ENCODE measurements around the gene BLOC1S6.

BLOC1S6 gene

DNA sequence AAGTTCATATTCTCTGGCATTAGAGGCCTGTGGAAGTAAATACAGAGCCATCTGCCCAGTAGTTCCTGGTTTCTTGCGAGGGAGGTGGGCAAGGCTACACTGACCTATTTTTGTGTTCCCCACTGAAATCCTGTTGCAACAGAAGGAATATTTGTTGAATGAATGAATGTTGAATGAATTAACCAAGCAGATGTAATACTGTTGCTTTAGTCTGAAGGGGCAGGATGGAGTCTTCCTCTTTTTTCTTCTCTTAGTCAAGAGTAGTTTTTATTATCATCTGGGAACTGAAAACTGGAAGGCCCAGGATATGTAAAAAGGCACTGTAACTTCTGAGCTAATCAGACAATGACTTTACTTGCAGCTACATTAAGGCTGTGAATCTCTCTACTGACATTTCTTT lies 17.1 kb downstream of the BLOC1S6 start:
- no peak for DNase-seq (ENCODE audit: low read depth, low spot score)
- TF ChIP-seq CTCF (IDR thresholded peaks at IDR 0.05; ENCODE audit: low read depth, low read length) = no peak
- in situ Hi-C loops (cut with HindIII; ENCODE audit: low sequenced_read_pairs) = no loop called here
- no peak overlapping the region for H3K4me3 ChIP-seq (ENCODE audit: low read depth, low read length)

- no peak for DNase-seq (ENCODE audit: low read depth, low spot score)
- in situ Hi-C loops (cut with HindIII; ENCODE audit: low sequenced_read_pairs) = no loop called here
- H3K4me3 ChIP-seq (ENCODE audit: low read depth, low read length) = no peak overlapping the region
These were observed 19.2 kb downstream of the BLOC1S6 start for GRCh38 chr15:45606413-45606812.

DNA sequence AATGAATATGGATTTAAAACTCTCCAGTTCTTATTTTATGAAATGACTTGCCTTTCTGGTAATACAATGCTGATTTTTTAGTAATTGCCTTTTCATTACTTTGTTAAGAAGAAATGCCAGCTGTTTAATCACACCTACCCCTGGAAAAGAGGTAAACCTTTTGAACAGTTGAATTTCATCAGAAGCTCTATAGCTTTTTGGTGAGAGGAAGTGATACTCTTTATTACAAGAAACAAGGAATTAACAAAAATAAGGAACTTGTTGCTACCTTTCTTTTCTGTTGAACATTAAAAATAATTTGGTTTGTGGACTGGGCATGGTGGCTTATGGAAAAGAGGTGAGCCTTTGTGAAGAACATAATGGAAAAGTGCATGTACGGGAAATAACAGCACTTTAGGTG lies 19.7 kb downstream of the BLOC1S6 start:
- in situ Hi-C loops (cut with HindIII; ENCODE audit: low sequenced_read_pairs) = no loop called here
- no peak overlapping the region for H3K4me3 ChIP-seq (ENCODE audit: low read depth, low read length)
- DNase-seq (ENCODE audit: low read depth, low spot score) = no peak
- no peak for TF ChIP-seq CTCF (IDR thresholded peaks at IDR 0.05; ENCODE audit: low read depth, low read length)

More at GRCh38 chr15:45606413-45606812, 19.2 kb downstream of the BLOC1S6 start:
- TF ChIP-seq CTCF (IDR thresholded peaks at IDR 0.05; ENCODE audit: low read depth, low read length) = no peak

GRCh38 chr15:45611305-45611704 lies 24.1 kb downstream of the BLOC1S6 start:
- no peak overlapping the region for H3K4me3 ChIP-seq (ENCODE audit: low read depth, low read length)
- in situ Hi-C loops (cut with HindIII; ENCODE audit: low sequenced_read_pairs) = no loop called here
- peak; percentile 38 for DNase-seq (ENCODE audit: low read depth, low spot score)
- TF ChIP-seq CTCF (IDR thresholded peaks at IDR 0.05; ENCODE audit: low read depth, low read length) = peak; percentile 41

- H3K4me3 ChIP-seq (ENCODE audit: low read depth, low read length) = no peak overlapping the region
- peak; percentile 58 for DNase-seq (ENCODE audit: low read depth, low spot score)
- in situ Hi-C loops (cut with HindIII; ENCODE audit: low sequenced_read_pairs) = no loop called here
- TF ChIP-seq CTCF (IDR thresholded peaks at IDR 0.05; ENCODE audit: low read depth, low read length) = no peak
These were observed 25.7 kb downstream of the BLOC1S6 start for GRCh38 chr15:45612790-45613415.

DNA sequence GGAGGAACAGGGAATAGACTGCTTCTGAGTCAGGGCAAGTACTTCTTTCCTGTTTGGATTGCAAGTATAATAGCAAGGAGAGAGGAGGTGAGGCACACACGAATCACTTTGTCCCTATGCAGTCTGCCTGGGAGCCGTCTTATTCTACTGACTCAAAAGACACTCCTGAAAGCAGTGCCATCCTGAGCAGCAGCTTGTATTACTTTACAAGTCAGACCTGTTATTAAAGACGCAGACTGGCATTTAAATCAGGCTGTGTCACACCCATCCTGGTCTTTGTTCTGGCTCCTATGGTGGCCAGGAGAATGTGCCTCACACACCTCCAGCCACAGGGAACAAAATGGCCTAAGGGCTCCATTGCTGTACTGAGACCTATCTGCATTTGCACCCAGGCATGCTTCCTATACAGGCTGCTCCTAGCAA lies 29.7 kb downstream of the BLOC1S6 start:
- no peak for DNase-seq (ENCODE audit: low read depth, low spot score)
- in situ Hi-C loops (cut with HindIII; ENCODE audit: low sequenced_read_pairs) = no loop called here
- H3K4me3 ChIP-seq (ENCODE audit: low read depth, low read length) = no peak overlapping the region
- no peak for TF ChIP-seq CTCF (IDR thresholded peaks at IDR 0.05; ENCODE audit: low read depth, low read length)
